ENCODE measurements around the gene DBI.
"Not testable (repeated sequence)": the region's sequence is repeated elsewhere in the genome, so short reads cannot be mapped to it uniquely, and the experiment has no call there.

The DBI gene

GRCh38 chr2:119402645-119403560 lies 36.1 kb downstream of the DBI start:
- DNase-seq: no peak

- DNase-seq: not testable (repeated sequence)
Observed at GRCh38 chr2:119403618-119404017, 36.8 kb downstream of the DBI start.

GRCh38 chr2:119405151-119405550 lies 38.4 kb downstream of the DBI start:
- no peak for DNase-seq

- DNase-seq: peak; percentile 25 to 37
Observed at GRCh38 chr2:119407430-119408220, 40.8 kb downstream of the DBI start.

- DNase-seq: no peak
Observed at GRCh38 chr2:119408221-119408619, 41.4 kb downstream of the DBI start.

- no peak for DNase-seq
Observed at GRCh38 chr2:119409506-119409905, 42.7 kb downstream of the DBI start.

- DNase-seq: no peak
Observed at GRCh38 chr2:119414894-119415293, 48.1 kb downstream of the DBI start.

GRCh38 chr2:119415630-119416029 lies 48.9 kb downstream of the DBI start:
- DNase-seq: no peak

- DNase-seq: no peak
Observed at GRCh38 chr2:119416299-119416923, 49.6 kb downstream of the DBI start.

- no peak for DNase-seq
Observed at GRCh38 chr2:119417908-119418307, 51.1 kb downstream of the DBI start.

GRCh38 chr2:119419065-119419464 lies 52.3 kb downstream of the DBI start:
- no peak for DNase-seq

- no peak for DNase-seq
Observed at GRCh38 chr2:119419803-119420508, 53.2 kb downstream of the DBI start.

GRCh38 chr2:119421304-119421703 lies 54.5 kb downstream of the DBI start:
- no peak for DNase-seq

- no peak for DNase-seq
Observed at GRCh38 chr2:119421741-119422140, 55.0 kb downstream of the DBI start.
